H1 (cell line): Measurements from ENCODE around the gene PIK3C2G. TPM values are rescaled to one million over a fixed set of nuclear protein-coding genes. Genes with fewer than 3 reads are reported as not detected.

ENCODE experiments used
- CTCF ChIA-PET: fragments of 300-600 bp; sonication (Branson Sonifier 250); formaldehyde crosslinking; loops from one replicate; lab custom pipeline; 2021; ENCODE audit not compliant: partially characterized antibody; lab: Charles Lee
- POLR2A ChIA-PET: fragments of 300-600 bp; sonication (Branson Sonifier 250); formaldehyde crosslinking; loops from one replicate; lab custom pipeline; 2021; ENCODE audit warnings: inconsistent platforms; ENCODE audit not compliant: partially characterized antibody; lab: Charles Lee
- DNase-seq, 2 experiments: peaks; one replicate each; pipeline versions ENCODE4 v3.0.0 to v3.0.0-alpha.2; 2010 to 2022; ENCODE audit warnings: low spot score in 2 of 2, low read depth in 1 of 2, mixed read lengths in 1 of 2
- FAIRE-seq: peaks from 2 replicates; lab custom pipeline; 2011; peaks lifted over from hg19 to GRCh38; lab: Jason Lieb, UNC
- H2AFZ ChIP-seq: 2 replicates; pipeline ENCODE4 v1.8.1; 2012; ENCODE audit warnings: low read length, inconsistent platforms
- H2AK5ac ChIP-seq: 2 replicates; pipeline ENCODE4 v1.6.1; 2013; ENCODE audit warnings: low read depth, low read length
- H2BK120ac ChIP-seq: replicated peaks from 2 replicates; pipeline ENCODE3; 2013; ENCODE audit warnings: low read depth, low read length, inconsistent platforms
- H2BK12ac ChIP-seq: 2 replicates; pipeline ENCODE4 v1.6.1; 2013; ENCODE audit warnings: low read depth, low read length
- H2BK15ac ChIP-seq: 2 replicates; pipeline ENCODE4 v1.6.1; 2013; ENCODE audit warnings: low read length
- H2BK20ac ChIP-seq: 2 replicates; pipeline ENCODE4 v1.6.1; 2013; ENCODE audit warnings: low read length
- H2BK5ac ChIP-seq: 2 replicates; pipeline ENCODE4 v1.6.1; 2013; ENCODE audit warnings: low read depth, low read length
- H3K14ac ChIP-seq: 2 replicates; pipeline ENCODE4 v1.6.1; 2013; ENCODE audit warnings: inconsistent platforms; ENCODE audit not compliant: insufficient read length
- H3K18ac ChIP-seq: 2 replicates; pipeline ENCODE4 v1.6.1; 2013; ENCODE audit warnings: low read length; ENCODE audit errors: extremely low read depth
- H3K23ac ChIP-seq: 2 replicates; pipeline ENCODE4 v1.6.1; 2013; ENCODE audit warnings: inconsistent platforms; ENCODE audit not compliant: insufficient read length
- H3K23me2 ChIP-seq: 2 replicates; pipeline ENCODE4 v1.6.1; 2013; ENCODE audit warnings: low read depth, low read length
- H3K27ac ChIP-seq: 2 replicates; pipeline ENCODE4 v1.6.1; 2011; ENCODE audit warnings: low read depth, low read length, inconsistent platforms
- H3K27me3 ChIP-seq, 4 experiments: replicated peaks in 1 of 4; 1 replicate in 1 of 4; 2 replicates in 3 of 4; pipeline versions ENCODE4 v1.6.1 to v1.8.1; 2011 to 2013; ENCODE audit warnings: low read length in 3 of 4, mild to moderate bottlenecking in 3 of 4, inconsistent platforms in 2 of 4, mixed read lengths in 2 of 4, moderate library complexity in 1 of 4; ENCODE audit not compliant: control insufficient read depth in 3 of 4, insufficient read depth in 3 of 4; ENCODE audit errors: extremely low read depth in 1 of 4
- H3K36me3 ChIP-seq, 4 experiments: 2 replicates each; pipeline versions ENCODE4 v1.6.1 to v1.8.1; 2011 to 2013; ENCODE audit warnings: mild to moderate bottlenecking in 4 of 4, low read length in 3 of 4, moderate library complexity in 2 of 4, control low read depth in 1 of 4, inconsistent platforms in 1 of 4; ENCODE audit not compliant: insufficient read depth in 4 of 4, control insufficient read depth in 2 of 4
- H3K4ac ChIP-seq: replicated peaks from 2 replicates; pipeline ENCODE3; 2013; ENCODE audit warnings: low read length, low read depth, mixed read lengths, inconsistent platforms; ENCODE audit not compliant: insufficient read length
- H3K4me1 ChIP-seq, 4 experiments: replicated peaks in 1 of 4; 1 replicate in 1 of 4; 2 replicates in 3 of 4; pipeline versions ENCODE4 v1.6.1 to v1.8.1; 2011 to 2013; ENCODE audit warnings: low read length in 3 of 4, inconsistent platforms in 2 of 4, mixed read lengths in 1 of 4; ENCODE audit not compliant: insufficient read depth in 4 of 4, control insufficient read depth in 3 of 4
- H3K4me2 ChIP-seq, 2 experiments: 2 replicates each; pipeline versions ENCODE4 v1.6.1 to v1.8.1; 2011 to 2013; ENCODE audit warnings: low read depth in 2 of 2, low read length in 2 of 2, control low read depth in 1 of 2, inconsistent platforms in 1 of 2, mild to moderate bottlenecking in 1 of 2; ENCODE audit not compliant: insufficient read depth in 1 of 2
- H3K4me3 ChIP-seq, 4 experiments: fragments of 200-600, 300-600 bp in 1 of 4; sonication (generic), shearing (Covaris generic), sonication (Bioruptor Twin) in 1 of 4; 2 replicates each; pipeline versions ENCODE4 v1.5.1 to v1.8.1; 2011 to 2016; ENCODE audit warnings: low read length in 4 of 4, low read depth in 3 of 4, control low read depth in 2 of 4, inconsistent platforms in 2 of 4, mild to moderate bottlenecking in 2 of 4, mixed read lengths in 1 of 4, moderate library complexity in 1 of 4; ENCODE audit not compliant: insufficient read depth in 2 of 4; ENCODE audit errors: extremely low read depth in 1 of 4
- H3K56ac ChIP-seq: replicated peaks from 2 replicates; pipeline ENCODE3; 2013; ENCODE audit warnings: low read depth, mild to moderate bottlenecking, mixed read lengths, low read length, inconsistent platforms; ENCODE audit not compliant: insufficient read length
- H3K79me1 ChIP-seq: 2 replicates; pipeline ENCODE4 v1.6.1; 2013; ENCODE audit warnings: low read depth, low read length, control low read depth
- H3K79me2 ChIP-seq, 2 experiments: 2 replicates each; pipeline versions ENCODE4 v1.6.1 to v1.8.1; 2012 to 2013; ENCODE audit warnings: low read length in 2 of 2, mild to moderate bottlenecking in 2 of 2, inconsistent platforms in 1 of 2; ENCODE audit not compliant: insufficient read depth in 2 of 2, control insufficient read depth in 1 of 2
- H3K9ac ChIP-seq, 4 experiments: replicated peaks in 1 of 4; 1 replicate in 1 of 4; 2 replicates in 3 of 4; pipeline versions ENCODE4 v1.6.1 to v1.8.1; 2011 to 2013; ENCODE audit warnings: low read depth in 3 of 4, low read length in 3 of 4, control low read depth in 2 of 4, mild to moderate bottlenecking in 2 of 4, moderate library complexity in 2 of 4, inconsistent platforms in 1 of 4; ENCODE audit errors: extremely low read depth in 1 of 4
- H3K9me3 ChIP-seq, 2 experiments: 2 replicates each; pipeline versions ENCODE4 v1.6.1 to v1.8.1; 2012 to 2013; ENCODE audit warnings: mild to moderate bottlenecking in 2 of 2, moderate library complexity in 2 of 2, control low read depth in 1 of 2, inconsistent platforms in 1 of 2, low read depth in 1 of 2, low read length in 1 of 2, mixed read lengths in 1 of 2; ENCODE audit not compliant: insufficient read depth in 2 of 2
- H4K20me1 ChIP-seq, 2 experiments: replicated peaks in 1 of 2; 2 replicates each; pipeline versions ENCODE3 to v1.8.1; 2011 to 2013; ENCODE audit warnings: inconsistent platforms in 2 of 2, low read length in 2 of 2, mild to moderate bottlenecking in 1 of 2; ENCODE audit not compliant: insufficient read depth in 2 of 2, control insufficient read depth in 1 of 2
- H4K5ac ChIP-seq: 2 replicates; pipeline ENCODE4 v1.6.1; 2013; ENCODE audit warnings: low read length, low read depth, mixed read lengths, inconsistent platforms; ENCODE audit not compliant: insufficient read length
- H4K8ac ChIP-seq: 2 replicates; pipeline ENCODE4 v1.8.0; 2013; ENCODE audit warnings: mild to moderate bottlenecking, moderate library complexity, low read length, inconsistent platforms; ENCODE audit not compliant: insufficient read depth; ENCODE audit errors: extremely low read depth
- H4K91ac ChIP-seq: replicated peaks from 2 replicates; pipeline ENCODE3; 2013; ENCODE audit warnings: low read length, mixed read lengths, inconsistent platforms; ENCODE audit not compliant: insufficient read length
- BCL11A ChIP-seq, 2 experiments: IDR thresholded peaks; one replicate each; pipeline ENCODE4 v1.6.1; 2011; ENCODE audit warnings: low read depth in 2 of 2, low read length in 2 of 2, mild to moderate bottlenecking in 2 of 2
- CREB1 ChIP-seq: IDR thresholded peaks from 2 replicates; pipeline ENCODE4 v1.6.1; 2012; ENCODE audit warnings: inconsistent platforms
- EZH2 ChIP-seq: fragments of 200-600 bp; sonication (generic); IDR thresholded peaks from 2 replicates; pipeline ENCODE4 v1.7.1; 2012; ENCODE audit warnings: low read depth, mild to moderate bottlenecking, moderate library complexity, low read length, inconsistent platforms; ENCODE audit not compliant: severe bottlenecking
- KDM4A ChIP-seq: IDR thresholded peaks from one replicate; pipeline ENCODE4 v1.7.1; 2012; ENCODE audit warnings: low read depth, mild to moderate bottlenecking, moderate library complexity, low read length, inconsistent platforms; ENCODE audit not compliant: severe bottlenecking
- RAD21 ChIP-seq, 2 experiments: IDR thresholded peaks in 1 of 2; conservative IDR thresholded peaks in 1 of 2; 2 replicates each; pipeline ENCODE4 v1.6.1; 2011; ENCODE audit warnings: low read depth in 2 of 2, low read length in 2 of 2, improper control_type of control experiment in 1 of 2, inconsistent platforms in 1 of 2, mild to moderate bottlenecking in 1 of 2, moderate library complexity in 1 of 2
- SIX5 ChIP-seq: IDR thresholded peaks from 2 replicates; pipeline ENCODE4 v1.6.1; 2011; ENCODE audit warnings: mild to moderate bottlenecking, low read depth, low read length
- TCF12 ChIP-seq: IDR thresholded peaks from 2 replicates; pipeline ENCODE4 v1.6.1; 2011; ENCODE audit warnings: low read depth, mild to moderate bottlenecking, low read length
- TEAD4 ChIP-seq: IDR thresholded peaks from 2 replicates; pipeline ENCODE4 v1.6.1; 2012; ENCODE audit warnings: low read depth, low read length, inconsistent platforms, mixed read lengths
- WGBS, 2 experiments: shearing (Covaris generic) in 1 of 2; methylation state at CpG; one replicate each; pipeline versions ENCODE4 v1.1.6 to v1.1.7; 2013 to 2015; ENCODE audit warnings: low lambda C conversion rate in 2 of 2, mixed read lengths in 2 of 2, inconsistent platforms in 1 of 2, low coverage in 1 of 2, missing lambda C conversion rate in 1 of 2; ENCODE audit not compliant: insufficient replicate concordance in 2 of 2, insufficient coverage in 1 of 2, insufficient read length in 1 of 2; ENCODE audit errors: extremely low coverage in 1 of 2, missing lambda C conversion rate in 1 of 2; 5-methylcytosine and 5-hydroxymethylcytosine counted together
- polyA plus RNA-seq, 7 experiments: library from polyadenylated mRNA; depleted of rRNA in 3 of 7; stranded (reverse) in 5 of 7; unstranded in 2 of 7; fragments of >200 nt in 5 of 7; fragments of 200-250 nt in 2 of 7; gene quantifications; 1 replicate in 5 of 7; 2 replicates in 1 of 7; 4 replicates in 1 of 7; pipeline versions ENCODE4 v1.2.1 to v1.2.3, GENCODE V29; 2011 to 2013; ENCODE audit warnings: missing spikeins in 2 of 7, mixed read lengths in 2 of 7
- total RNA-seq: library from RNA; stranded (reverse); fragmentation: NEBNext Ultra II Directional; extraction: Animal tissue kit (Norgen Biotek cat#: 25700); gene quantifications from 2 replicates; pipeline ENCODE4 v1.2.1, GENCODE V29; 2021
- TF ChIP-seq, protein P1 (sequence below): IDR thresholded peaks from 2 replicates; pipeline ENCODE4 v1.6.1; 2012; ENCODE audit warnings: inconsistent platforms
- TF ChIP-seq, protein P2 (sequence below), 3 experiments: IDR thresholded peaks; 1 replicate in 2 of 3; 2 replicates in 1 of 3; pipeline versions ENCODE4 v1.5.1 to v1.6.1; 2011; ENCODE audit warnings: low read length in 3 of 3, mild to moderate bottlenecking in 3 of 3, inconsistent platforms in 2 of 3, low read depth in 1 of 3, moderate library complexity in 1 of 3; ENCODE audit not compliant: insufficient read depth in 1 of 3; ENCODE audit errors: control extremely low read depth in 1 of 3

Gene PIK3C2G
- total and polyA plus RNA-seq, 2 of the 8 experiments (the other 6 are each of a cell fraction or from before 2014, with no cell fraction given) = not detected

DNA sequence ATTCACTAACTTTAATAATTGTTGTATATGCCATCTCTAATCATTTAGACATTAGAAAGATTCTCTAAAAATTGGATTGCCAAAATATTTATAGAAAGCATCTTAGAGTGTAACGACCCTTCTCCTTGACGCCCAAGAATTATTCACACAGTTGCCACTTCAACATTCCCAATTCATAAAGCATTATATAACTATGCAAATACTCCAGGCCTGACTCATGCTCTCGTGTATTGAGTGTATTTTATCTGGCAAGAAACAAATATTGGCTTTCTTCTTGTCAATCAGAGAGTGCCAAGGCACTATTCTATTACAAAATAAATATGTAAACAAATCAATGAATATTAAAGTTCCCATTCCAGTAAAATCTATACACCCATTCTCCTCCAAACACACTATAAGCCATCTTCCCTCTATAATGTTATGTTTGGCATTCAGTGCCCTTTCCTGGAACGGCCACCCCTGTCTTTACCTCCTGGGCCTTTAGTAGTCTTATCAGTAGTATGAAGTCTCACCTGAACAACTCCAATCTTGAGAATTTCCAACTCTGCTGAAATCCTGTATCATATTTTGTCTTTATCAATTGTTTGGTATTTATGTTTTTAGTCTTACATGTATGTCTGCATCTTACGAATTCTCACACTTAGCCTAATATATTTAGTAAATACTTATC is 182.6 kb downstream of the PIK3C2G start:
- 89% methylated on average over 5 of the region's 5 CpGs; no CpG with 5 or more reads in 1 of the 2 experiments for WGBS, 2 experiments
- no peak for FAIRE-seq
- TF ChIP-seq CREB1 (no peak), KDM4A (no peak), RAD21 (IDR thresholded peaks at IDR 0.05 in 1 of 2, conservative IDR thresholded peaks at IDR 0.05 in 1 of 2; ENCODE audit: low read depth in 2 of 2, low read length in 2 of 2) (no peak), TEAD4 (no peak), SIX5 (no peak), BCL11A (IDR thresholded peaks at IDR 0.05; ENCODE audit: low read depth in 2 of 2, low read length in 2 of 2) (no peak), EZH2 (no peak), TCF12 (no peak)
- TF ChIP-seq, protein P1, sequence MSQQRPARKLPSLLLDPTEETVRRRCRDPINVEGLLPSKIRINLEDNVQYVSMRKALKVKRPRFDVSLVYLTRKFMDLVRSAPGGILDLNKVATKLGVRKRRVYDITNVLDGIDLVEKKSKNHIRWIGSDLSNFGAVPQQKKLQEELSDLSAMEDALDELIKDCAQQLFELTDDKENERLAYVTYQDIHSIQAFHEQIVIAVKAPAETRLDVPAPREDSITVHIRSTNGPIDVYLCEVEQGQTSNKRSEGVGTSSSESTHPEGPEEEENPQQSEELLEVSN = no peak
- TF ChIP-seq, protein P2, sequence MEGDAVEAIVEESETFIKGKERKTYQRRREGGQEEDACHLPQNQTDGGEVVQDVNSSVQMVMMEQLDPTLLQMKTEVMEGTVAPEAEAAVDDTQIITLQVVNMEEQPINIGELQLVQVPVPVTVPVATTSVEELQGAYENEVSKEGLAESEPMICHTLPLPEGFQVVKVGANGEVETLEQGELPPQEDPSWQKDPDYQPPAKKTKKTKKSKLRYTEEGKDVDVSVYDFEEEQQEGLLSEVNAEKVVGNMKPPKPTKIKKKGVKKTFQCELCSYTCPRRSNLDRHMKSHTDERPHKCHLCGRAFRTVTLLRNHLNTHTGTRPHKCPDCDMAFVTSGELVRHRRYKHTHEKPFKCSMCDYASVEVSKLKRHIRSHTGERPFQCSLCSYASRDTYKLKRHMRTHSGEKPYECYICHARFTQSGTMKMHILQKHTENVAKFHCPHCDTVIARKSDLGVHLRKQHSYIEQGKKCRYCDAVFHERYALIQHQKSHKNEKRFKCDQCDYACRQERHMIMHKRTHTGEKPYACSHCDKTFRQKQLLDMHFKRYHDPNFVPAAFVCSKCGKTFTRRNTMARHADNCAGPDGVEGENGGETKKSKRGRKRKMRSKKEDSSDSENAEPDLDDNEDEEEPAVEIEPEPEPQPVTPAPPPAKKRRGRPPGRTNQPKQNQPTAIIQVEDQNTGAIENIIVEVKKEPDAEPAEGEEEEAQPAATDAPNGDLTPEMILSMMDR (IDR thresholded peaks at IDR 0.05; ENCODE audit: control extremely low read depth in 1 of 3, insufficient read depth in 1 of 3, low read depth in 1 of 3, low read length in 3 of 3) = no peak

More for the DNA sequence above, 182.6 kb downstream of the PIK3C2G start:
- H3K79me1 ChIP-seq = no peaks in the 10 kb centered on the region
- CTCF ChIA-PET = interaction anchor here (0.6 kb wide), 1 partner anchor 867 kb away, joined by 3 read pairs; no protein-coding TSS in a partner anchor
- no peak overlapping the region for H2BK120ac ChIP-seq
- no peaks in the 10 kb centered on the region for H3K23me2 ChIP-seq
- H3K4ac ChIP-seq = no peak overlapping the region
- no peak overlapping the region for H4K5ac ChIP-seq
- no peaks in the 10 kb centered on the region for H3K27me3 ChIP-seq
- DNase-seq = no peak
- H2AFZ ChIP-seq = no peak overlapping the region
- H2BK5ac ChIP-seq = no peak overlapping the region
- no peak overlapping the region for H3K14ac ChIP-seq
- H2BK20ac ChIP-seq = no peak overlapping the region
- H3K23ac ChIP-seq = no peak overlapping the region
- H3K56ac ChIP-seq = no peak overlapping the region
- POLR2A ChIA-PET = no interaction called here
- H3K4me1 ChIP-seq = peaks cover 0 to 4% (median 0%) of the 10 kb centered on the region in 4 experiments; a peak in 2 of 7 replicates
- H3K9me3 ChIP-seq = no peaks in the 10 kb centered on the region
- H2BK12ac ChIP-seq = no peak overlapping the region
- H3K4me3 ChIP-seq = no peak overlapping the region
- H3K79me2 ChIP-seq = no peaks in the 10 kb centered on the region
- H3K9ac ChIP-seq = no peak overlapping the region
- no peak overlapping the region for H3K27ac ChIP-seq
- no peak overlapping the region for H4K8ac ChIP-seq
- no peak overlapping the region for H3K18ac ChIP-seq
- no peak overlapping the region for H4K91ac ChIP-seq
- no peaks in the 10 kb centered on the region for H4K20me1 ChIP-seq
- no peaks in the 10 kb centered on the region for H3K36me3 ChIP-seq
- no peak overlapping the region for H2AK5ac ChIP-seq
- no peak overlapping the region for H2BK15ac ChIP-seq
- no peak overlapping the region for H3K4me2 ChIP-seq
